Glomerular visceral epithelial cell (primary cell): ENCODE data around the gene NEU3.
A peak's percentile ranks its signal among the peaks of the same experiment; 100 is the strongest.
"Not testable (repeated sequence)": the region's sequence is repeated elsewhere in the genome, so short reads cannot be mapped to it uniquely, and the experiment has no call there.

Source experiments
- DNase-seq: peaks from one replicate; pipeline ENCODE4 v3.0.0-alpha.2; 2016; ENCODE audit errors: extremely low spot score

NEU3 gene

GRCh38 chr11:75029836-75030631, 41.3 kb downstream of the NEU3 start:
- DNase-seq = no peak

GRCh38 chr11:75031224-75031753, 42.6 kb downstream of the NEU3 start:
- DNase-seq = peak; percentile 78

- DNase-seq = peak; percentile 67
These were observed 43.2 kb downstream of the NEU3 start for GRCh38 chr11:75031771-75032549.

- no peak for DNase-seq
These were observed 43.8 kb downstream of the NEU3 start for GRCh38 chr11:75032550-75032935.

- DNase-seq = no peak
These were observed 45.2 kb downstream of the NEU3 start for GRCh38 chr11:75033916-75034315.

GRCh38 chr11:75035256-75035655, 46.5 kb downstream of the NEU3 start:
- DNase-seq = no peak

- peak; percentile 71 for DNase-seq
These were observed 47.3 kb downstream of the NEU3 start for GRCh38 chr11:75035911-75036565.

GRCh38 chr11:75040167-75040770, 51.5 kb downstream of the NEU3 start:
- DNase-seq = no peak

- DNase-seq = no peak
These were observed 52.5 kb downstream of the NEU3 start for GRCh38 chr11:75041263-75041662.

- not testable (repeated sequence) for DNase-seq
These were observed 53.1 kb downstream of the NEU3 start for GRCh38 chr11:75041821-75042220.

GRCh38 chr11:75044381-75045170, 55.8 kb downstream of the NEU3 start:
- not testable (repeated sequence) for DNase-seq

- DNase-seq = not testable (repeated sequence)
These were observed 57.9 kb downstream of the NEU3 start for GRCh38 chr11:75046668-75047067.

GRCh38 chr11:75047191-75047590, 58.5 kb downstream of the NEU3 start:
- DNase-seq = no peak

- DNase-seq = peak; percentile 37
These were observed 61.0 kb downstream of the NEU3 start for GRCh38 chr11:75049501-75050266.

- DNase-seq = no peak
These were observed 61.8 kb downstream of the NEU3 start for GRCh38 chr11:75050516-75050915.

- DNase-seq = peak; percentile 71
These were observed 62.3 kb downstream of the NEU3 start for GRCh38 chr11:75051043-75051442.

GRCh38 chr11:75052457-75052856, 63.7 kb downstream of the NEU3 start:
- DNase-seq = no peak

GRCh38 chr11:75055511-75055910, 66.8 kb downstream of the NEU3 start:
- DNase-seq = no peak

GRCh38 chr11:75056814-75057213, 68.1 kb downstream of the NEU3 start:
- no peak for DNase-seq

- no peak for DNase-seq
These were observed 70.6 kb downstream of the NEU3 start for GRCh38 chr11:75059299-75059698.
